ENCODE data around the gene PRR30. TPM values are rescaled to one million over a fixed set of nuclear protein-coding genes. Genes with fewer than 3 reads are reported as not detected.
"Not testable (repeated sequence)": the region's sequence is repeated elsewhere in the genome, so short reads cannot be mapped to it uniquely, and the experiment has no call there.

PRR30 gene
- polyA plus RNA-seq, 1 donor: not detected

DNA sequence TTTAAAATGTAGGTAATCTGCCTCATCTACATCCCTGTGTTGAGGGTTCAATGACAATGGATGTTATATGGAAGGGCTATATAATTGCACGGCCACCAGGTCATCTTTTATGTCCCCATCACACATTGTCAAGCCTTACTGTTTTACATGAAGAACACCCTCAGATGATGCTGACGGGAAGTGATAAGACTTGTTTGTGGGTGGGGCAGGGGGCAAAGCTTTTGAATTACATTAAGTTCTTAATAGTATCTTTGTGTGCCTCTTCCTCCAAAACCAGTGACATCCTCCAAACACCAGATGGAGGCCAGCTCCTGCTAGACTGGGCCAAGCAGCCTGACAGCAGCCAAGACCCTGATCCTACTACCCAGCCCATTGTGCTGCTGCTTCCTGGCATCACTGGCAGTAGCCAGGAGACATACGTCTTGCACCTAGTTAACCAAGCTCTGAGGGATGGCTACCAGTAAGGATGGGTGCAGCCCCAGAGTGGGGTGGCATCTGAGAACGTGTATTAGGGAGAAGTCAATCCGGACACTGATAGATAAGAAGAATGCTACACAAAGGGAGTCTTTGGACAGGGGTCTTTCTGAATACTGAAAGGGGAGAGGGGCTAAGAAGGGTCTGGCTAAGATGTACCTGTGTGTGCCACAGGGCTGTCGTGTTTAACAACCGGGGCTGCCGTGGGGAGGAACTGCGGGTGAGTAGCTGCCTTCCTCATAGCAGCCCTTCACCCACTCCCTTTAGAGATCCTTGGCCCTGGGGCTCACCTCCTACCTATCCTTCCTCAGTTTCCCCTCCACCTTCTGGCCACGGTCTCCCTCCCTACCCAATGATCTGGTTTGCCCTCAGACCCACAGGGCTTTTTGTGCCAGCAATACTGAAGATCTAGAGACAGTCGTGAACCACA, 10.3 kb downstream of the PRR30 start:
- WGBS (ENCODE audit: insufficient coverage, low lambda C conversion rate): no CpG with 5 or more reads among the region's 11 CpGs
- peaks cover 20% of the 10 kb centered on the region for H3K4me1 ChIP-seq (ENCODE audit: control insufficient read depth, insufficient read depth, low read length)
- H3K27me3 ChIP-seq (ENCODE audit: control insufficient read depth, insufficient read depth, low read length): no peaks in the 10 kb centered on the region
- H3K4me3 ChIP-seq (ENCODE audit: low read length): no peak overlapping the region
- H3K36me3 ChIP-seq (ENCODE audit: control insufficient read depth, insufficient read depth, low read length): peaks cover 40% of the 10 kb centered on the region
- DNase-seq: no peak
- H3K27ac ChIP-seq (ENCODE audit: low read length): no peak overlapping the region
- H3K9me3 ChIP-seq (ENCODE audit: control insufficient read depth, low read depth, low read length): no peaks in the 10 kb centered on the region

DNA sequence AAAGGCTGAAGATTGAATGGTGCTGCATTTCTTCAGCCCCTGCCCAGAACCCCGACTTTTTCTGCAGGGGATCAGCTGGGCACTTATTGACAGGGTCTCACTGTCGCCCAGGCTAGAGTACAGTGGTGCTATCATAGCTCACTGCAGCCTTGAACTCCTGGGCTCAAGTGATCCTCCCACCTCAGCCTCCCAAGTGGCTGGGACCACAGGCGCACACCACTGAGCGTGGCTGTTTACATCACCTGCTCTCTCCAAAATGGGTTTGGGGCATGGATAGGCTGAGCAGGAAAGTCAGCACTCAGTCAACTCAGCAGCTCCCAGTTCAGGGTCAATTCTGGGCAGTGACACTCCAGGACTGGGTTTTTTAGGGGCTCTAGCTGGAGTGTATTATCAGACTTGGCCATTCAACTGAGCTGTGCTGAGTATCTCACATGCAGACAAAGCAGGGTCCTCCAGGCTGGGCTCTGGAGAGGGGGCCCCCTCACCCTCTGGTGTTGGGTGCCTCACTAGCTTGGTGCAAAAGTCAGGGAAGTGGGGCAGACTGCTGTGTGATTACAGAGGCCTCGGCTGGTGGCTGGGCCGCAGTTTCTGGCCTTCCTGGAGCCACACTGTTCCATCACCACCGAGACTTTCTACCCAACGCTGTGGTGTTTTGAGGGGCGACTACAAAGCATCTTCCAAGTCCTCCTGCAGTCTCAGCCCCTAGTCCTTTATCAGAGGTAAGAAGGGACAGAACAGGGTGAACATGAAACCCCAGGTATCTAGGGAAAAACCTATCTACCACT, 11.1 kb downstream of the PRR30 start:
- H3K9me3 ChIP-seq (ENCODE audit: control insufficient read depth, low read depth, low read length): no peaks in the 10 kb centered on the region
- H3K4me1 ChIP-seq (ENCODE audit: control insufficient read depth, insufficient read depth, low read length): peaks cover 20% of the 10 kb centered on the region
- no CpG with 5 or more reads among the region's 9 CpGs for WGBS (ENCODE audit: insufficient coverage, low lambda C conversion rate)
- DNase-seq: no peak
- peaks cover 38% of the 10 kb centered on the region for H3K36me3 ChIP-seq (ENCODE audit: control insufficient read depth, insufficient read depth, low read length)
- no peak overlapping the region for H3K4me3 ChIP-seq (ENCODE audit: low read length)
- peaks cover under 1% of the 10 kb centered on the region for H3K27me3 ChIP-seq (ENCODE audit: control insufficient read depth, insufficient read depth, low read length)
- no peak overlapping the region for H3K27ac ChIP-seq (ENCODE audit: low read length)

DNA sequence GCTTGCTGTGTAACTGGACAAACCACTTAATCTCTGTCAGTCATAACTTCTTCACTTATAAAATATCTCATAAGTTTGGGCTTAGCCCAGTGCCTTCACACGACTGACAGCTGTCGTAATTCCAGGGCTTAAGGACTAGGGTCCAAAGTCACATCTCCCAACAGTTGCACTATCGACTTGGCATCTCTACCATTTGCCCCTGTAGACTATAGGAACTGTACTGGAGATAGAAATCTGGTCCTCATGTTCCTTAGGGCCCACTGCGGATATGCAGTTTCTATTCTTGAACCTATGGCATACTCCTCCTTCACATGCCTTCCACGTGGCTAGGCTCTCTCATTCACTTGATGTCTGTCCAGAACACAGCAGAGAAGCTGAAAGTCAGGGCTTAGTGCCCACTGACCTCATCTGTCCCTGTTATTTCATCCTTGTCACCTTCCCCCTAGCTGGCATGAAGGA, 12.9 kb downstream of the PRR30 start:
- Histone ChIP-seq H3K36me3 (ENCODE audit: control insufficient read depth, insufficient read depth, low read length) (peaks cover 21% of the 10 kb centered on the region), H3K4me3 (ENCODE audit: low read length) (no peak overlapping the region), H3K9me3 (ENCODE audit: control insufficient read depth, low read depth, low read length) (no peaks in the 10 kb centered on the region), H3K27ac (ENCODE audit: low read length) (peak overlapping the region; percentile 30), H3K4me1 (ENCODE audit: control insufficient read depth, insufficient read depth, low read length) (peaks cover 17% of the 10 kb centered on the region), H3K27me3 (ENCODE audit: control insufficient read depth, insufficient read depth, low read length) (peaks cover 9% of the 10 kb centered on the region)
- peak; percentile 53 to 81 for DNase-seq
- WGBS (ENCODE audit: insufficient coverage, low lambda C conversion rate): 33% methylated on average over 1 of the region's 5 CpGs

DNA sequence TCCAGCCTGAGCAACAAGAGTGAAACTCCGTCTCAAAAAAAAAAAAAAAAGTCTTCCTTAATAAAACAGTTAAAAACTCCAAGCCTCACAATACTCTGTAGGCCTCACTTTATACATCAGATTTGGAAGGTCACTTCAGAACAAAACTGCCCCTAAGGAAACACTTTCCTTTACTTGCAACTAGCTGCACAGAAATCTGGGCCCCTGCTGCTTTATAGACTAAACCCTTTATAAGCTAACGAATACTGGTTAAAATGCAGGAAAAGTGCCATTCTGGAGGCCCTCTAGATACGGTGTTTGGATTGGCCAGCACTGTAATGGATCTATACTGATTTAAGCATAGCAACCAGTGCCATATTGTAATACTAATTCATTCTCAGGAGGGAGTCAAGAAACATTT, 14.1 kb downstream of the PRR30 start:
- H3K27me3 ChIP-seq (ENCODE audit: control insufficient read depth, insufficient read depth, low read length): peaks cover 11% of the 10 kb centered on the region
- H3K27ac ChIP-seq (ENCODE audit: low read length): no peak overlapping the region
- no peak overlapping the region for H3K4me3 ChIP-seq (ENCODE audit: low read length)
- H3K9me3 ChIP-seq (ENCODE audit: control insufficient read depth, low read depth, low read length): no peaks in the 10 kb centered on the region
- WGBS (ENCODE audit: insufficient coverage, low lambda C conversion rate): no CpG with 5 or more reads among the region's 3 CpGs
- DNase-seq: no peak
- peaks cover 17% of the 10 kb centered on the region for H3K4me1 ChIP-seq (ENCODE audit: control insufficient read depth, insufficient read depth, low read length)
- H3K36me3 ChIP-seq (ENCODE audit: control insufficient read depth, insufficient read depth, low read length): peaks cover 9% of the 10 kb centered on the region

GRCh38 chr2:27123302-27124150, 15.7 kb downstream of the PRR30 start, which contains the start of gene ABHD1:
TSS of gene ABHD1 (plus strand) at chr2:27123815. CDS start at chr2:27123949, 134 bp downstream.
- Histone ChIP-seq H3K4me1 (ENCODE audit: control insufficient read depth, insufficient read depth, low read length) (peaks cover 17% of the 10 kb centered on the region), H3K27me3 (ENCODE audit: control insufficient read depth, insufficient read depth, low read length) (peaks cover 18% of the 10 kb centered on the region), H3K27ac (ENCODE audit: low read length) (no peak within 1 kb of the TSS), H3K4me3 (ENCODE audit: low read length) (peak within 1 kb of the TSS; percentile 59), H3K9me3 (ENCODE audit: control insufficient read depth, low read depth, low read length) (no peaks in the 10 kb centered on the region), H3K36me3 (ENCODE audit: control insufficient read depth, insufficient read depth, low read length) (no peaks in the 10 kb centered on the region)
- WGBS (ENCODE audit: insufficient coverage, low lambda C conversion rate): no CpG with 5 or more reads among the region's 47 CpGs
- peak in 1 of 2 donors; percentile 64 for DNase-seq

DNA sequence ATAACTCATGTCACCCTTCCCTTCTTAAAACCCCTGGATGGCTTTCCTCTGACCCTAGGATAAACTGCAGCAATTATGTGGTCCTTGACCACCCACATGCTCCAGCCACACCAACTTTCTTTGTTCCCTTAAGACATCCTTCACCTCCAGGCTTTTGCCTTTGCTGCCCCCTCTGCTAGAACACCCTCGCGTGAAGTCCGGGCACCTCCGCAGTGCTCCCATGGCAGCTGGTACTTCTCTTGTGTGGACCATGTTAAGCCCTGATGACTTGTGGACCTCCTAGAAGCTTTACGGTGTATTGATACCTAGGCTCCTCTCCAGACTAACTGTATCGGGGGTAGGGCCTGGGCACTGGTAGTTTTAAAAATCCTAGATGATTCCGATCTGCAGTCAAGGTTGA, 16.4 kb downstream of the PRR30 start:
- H3K36me3 ChIP-seq (ENCODE audit: control insufficient read depth, insufficient read depth, low read length): no peaks in the 10 kb centered on the region
- H3K4me1 ChIP-seq (ENCODE audit: control insufficient read depth, insufficient read depth, low read length): peaks cover 23% of the 10 kb centered on the region
- no peaks in the 10 kb centered on the region for H3K9me3 ChIP-seq (ENCODE audit: control insufficient read depth, low read depth, low read length)
- DNase-seq: no peak
- H3K27me3 ChIP-seq (ENCODE audit: control insufficient read depth, insufficient read depth, low read length): peaks cover 25% of the 10 kb centered on the region
- no peak overlapping the region for H3K27ac ChIP-seq (ENCODE audit: low read length)
- H3K4me3 ChIP-seq (ENCODE audit: low read length): no peak overlapping the region
- WGBS (ENCODE audit: insufficient coverage, low lambda C conversion rate): no CpG with 5 or more reads among the region's 7 CpGs

GRCh38 chr2:27121906-27122305, 17.3 kb downstream of the PRR30 start:
- no peak for DNase-seq
- Histone ChIP-seq H3K27me3 (ENCODE audit: control insufficient read depth, insufficient read depth, low read length) (peaks cover 26% of the 10 kb centered on the region), H3K9me3 (ENCODE audit: control insufficient read depth, low read depth, low read length) (no peaks in the 10 kb centered on the region), H3K27ac (ENCODE audit: low read length) (no peak overlapping the region), H3K36me3 (ENCODE audit: control insufficient read depth, insufficient read depth, low read length) (no peaks in the 10 kb centered on the region), H3K4me3 (ENCODE audit: low read length) (no peak overlapping the region), H3K4me1 (ENCODE audit: control insufficient read depth, insufficient read depth, low read length) (peaks cover 23% of the 10 kb centered on the region)
- no CpG with 5 or more reads among the region's 2 CpGs for WGBS (ENCODE audit: insufficient coverage, low lambda C conversion rate)

- Histone ChIP-seq H3K27me3 (ENCODE audit: control insufficient read depth, insufficient read depth, low read length) (peaks cover 26% of the 10 kb centered on the region), H3K4me3 (ENCODE audit: low read length) (peak overlapping the region; percentile 31), H3K4me1 (ENCODE audit: control insufficient read depth, insufficient read depth, low read length) (peaks cover 14% of the 10 kb centered on the region)
- not testable (repeated sequence) for H3K36me3 ChIP-seq (ENCODE audit: control insufficient read depth, insufficient read depth, low read length); H3K27ac ChIP-seq (ENCODE audit: low read length); DNase-seq; H3K9me3 ChIP-seq (ENCODE audit: control insufficient read depth, low read depth, low read length)
- no CpG with 5 or more reads among the region's 8 CpGs for WGBS (ENCODE audit: insufficient coverage, low lambda C conversion rate)
Measured at GRCh38 chr2:27119330-27119670, 19.9 kb downstream of the PRR30 start.

GRCh38 chr2:27118525-27119329, 20.5 kb downstream of the PRR30 start, which contains the start of gene CGREF1:
TSS of gene CGREF1 (minus strand) at chr2:27119128. CDS start at chr2:27104366, 14,762 bp downstream.
- Histone ChIP-seq H3K4me1 (ENCODE audit: control insufficient read depth, insufficient read depth, low read length) (peaks cover 11% of the 10 kb centered on the region), H3K36me3 (ENCODE audit: control insufficient read depth, insufficient read depth, low read length) (no peaks in the 10 kb centered on the region), H3K4me3 (ENCODE audit: low read length) (peak within 1 kb of the TSS; percentile 31), H3K9me3 (ENCODE audit: control insufficient read depth, low read depth, low read length) (no peaks in the 10 kb centered on the region), H3K27me3 (ENCODE audit: control insufficient read depth, insufficient read depth, low read length) (peaks cover 26% of the 10 kb centered on the region), H3K27ac (ENCODE audit: low read length) (no peak within 1 kb of the TSS)
- peak in 1 of 2 donors; percentile 61 for DNase-seq
- no CpG with 5 or more reads among the region's 84 CpGs for WGBS (ENCODE audit: insufficient coverage, low lambda C conversion rate)

Measured in large intestine (tissue), 3 donors.